T-helper 17 cell (primary cell): ENCODE data around the gene SFXN5. TPM values are rescaled to one million over a fixed set of nuclear protein-coding genes. Genes with fewer than 3 reads are reported as not detected.

Experiments used
- ATAC-seq: fragments of 150-1000 bp; cut with Tn5 transposase; 2 replicates; pipeline ENCODE4 v1.10.0; 2021; ENCODE audit warnings: mild to moderate bottlenecking, moderate library complexity
- DNase-seq, 3 donors: peaks; one replicate each; pipeline versions ENCODE4 v3.0.0 to v3.0.0-alpha.2; 2020 to 2021
- H3K9me3 ChIP-seq: one replicate; pipeline ENCODE4 v1.7.0; 2013; ENCODE audit warnings: low read length, mild to moderate bottlenecking; ENCODE audit not compliant: control insufficient read depth, poor library complexity, severe bottlenecking
- H3K27ac Mint-ChIP-seq: one replicate; pipeline ENCODE4 v1.8.0; 2022; ENCODE audit warnings: mild to moderate bottlenecking, moderate library complexity, mixed read lengths
- H3K27me3 Mint-ChIP-seq: one replicate; pipeline ENCODE4 v1.8.0; 2022; ENCODE audit warnings: mixed read lengths
- H3K36me3 Mint-ChIP-seq: one replicate; pipeline ENCODE4 v1.8.0; 2022; ENCODE audit warnings: low read depth, mixed read lengths
- H3K4me1 Mint-ChIP-seq: one replicate; pipeline ENCODE4 v1.8.0; 2022; ENCODE audit warnings: mild to moderate bottlenecking, mixed read lengths
- H3K4me3 Mint-ChIP-seq: one replicate; pipeline ENCODE4 v1.8.0; 2022; ENCODE audit warnings: mild to moderate bottlenecking, moderate library complexity, mixed read lengths
- total RNA-seq, 4 donors: library from RNA in 2 of 4; stranded (reverse) in 2 of 4; gene quantifications; one replicate each; pipeline ENCODE4 v1.2.3 and lab custom pipeline; 2022 to 2026

The SFXN5 gene
- total RNA-seq, 2 donors from 2014 or later: 7.0 to 10.0 TPM

DNA sequence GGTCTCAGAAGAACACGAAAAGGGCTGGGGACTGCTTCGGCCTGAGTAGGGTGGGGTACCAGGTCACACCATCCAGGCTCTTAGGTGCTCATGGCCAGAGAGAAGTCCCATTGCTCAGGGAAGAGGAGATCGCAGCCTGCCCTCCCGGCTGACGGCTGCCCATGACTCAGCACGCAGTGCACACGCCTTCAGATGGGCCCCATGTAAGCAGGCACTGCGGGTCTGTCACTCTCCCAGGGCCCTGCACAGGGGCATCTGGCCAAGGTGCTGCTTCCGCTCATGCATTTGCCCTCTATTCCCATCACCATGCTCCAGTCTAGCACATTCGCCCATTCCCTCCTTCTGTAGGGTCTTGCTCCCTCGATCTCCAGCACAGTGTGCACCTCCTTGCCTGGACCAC is 34.7 kb downstream of the SFXN5 start:
- Mint-ChIP-seq H3K27ac (no peak overlapping the region), H3K4me1 (peaks cover 2% of the 10 kb centered on the region), H3K27me3 (no peaks in the 10 kb centered on the region), H3K36me3 (peaks cover 3% of the 10 kb centered on the region), H3K4me3 (no peak overlapping the region)
- DNase-seq (no peak), ATAC-seq (no peak)
- H3K9me3 ChIP-seq: no peaks in the 10 kb centered on the region

DNA sequence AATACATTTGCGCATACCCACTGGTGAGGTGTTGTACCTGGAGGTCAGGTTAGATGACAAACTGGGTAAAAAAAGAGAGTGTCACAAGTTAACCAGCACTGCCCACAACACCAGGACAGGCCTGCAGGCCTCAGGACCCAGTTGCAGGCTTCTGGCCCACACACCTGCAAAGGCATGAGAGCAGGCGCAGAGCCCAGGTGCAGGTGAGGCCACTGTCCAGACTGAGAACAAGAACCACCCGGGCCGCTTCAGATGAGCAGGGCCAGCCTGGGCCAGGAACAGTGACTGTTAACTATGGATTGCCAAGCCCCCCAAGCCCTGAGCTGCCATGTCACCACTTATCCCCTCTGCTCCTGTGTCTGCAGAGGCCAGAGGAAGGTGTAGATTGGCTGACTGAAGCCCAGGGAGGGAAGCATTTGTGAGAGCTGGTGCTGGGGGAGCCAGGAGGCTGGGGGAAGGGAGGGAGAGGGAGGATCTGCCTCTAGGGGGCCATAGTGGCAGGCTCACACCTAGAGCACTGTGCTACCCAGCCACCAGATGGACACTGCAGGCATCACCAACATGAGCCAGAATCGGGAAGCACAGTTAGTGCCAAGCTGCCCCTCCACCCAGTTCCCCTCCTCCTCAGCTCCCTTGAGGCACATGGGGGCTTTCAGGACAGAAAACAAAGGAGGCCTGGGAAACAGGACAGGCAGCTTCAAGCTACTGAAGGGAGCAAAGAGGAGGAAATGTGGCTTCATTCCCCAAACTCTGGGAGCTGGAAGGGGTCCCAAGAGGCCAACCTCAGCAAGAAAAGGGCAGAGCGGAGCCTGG is 35.4 kb downstream of the SFXN5 start:
- Mint-ChIP-seq H3K27me3 (no peaks in the 10 kb centered on the region), H3K27ac (no peak overlapping the region), H3K36me3 (peaks cover 3% of the 10 kb centered on the region), H3K4me3 (no peak overlapping the region), H3K4me1 (peaks cover 5% of the 10 kb centered on the region)
- DNase-seq: no peak
- no peak for ATAC-seq
- H3K9me3 ChIP-seq: no peaks in the 10 kb centered on the region

GRCh38 chr2:73034661-73035375 is 36.7 kb downstream of the SFXN5 start:
- H3K4me1 Mint-ChIP-seq: peaks cover 5% of the 10 kb centered on the region
- H3K27ac Mint-ChIP-seq: peak overlapping the region; percentile 51
- DNase-seq: no peak
- no peaks in the 10 kb centered on the region for H3K27me3 Mint-ChIP-seq
- H3K9me3 ChIP-seq: no peaks in the 10 kb centered on the region
- ATAC-seq: no peak
- peaks cover 3% of the 10 kb centered on the region for H3K36me3 Mint-ChIP-seq
- no peak overlapping the region for H3K4me3 Mint-ChIP-seq

DNA sequence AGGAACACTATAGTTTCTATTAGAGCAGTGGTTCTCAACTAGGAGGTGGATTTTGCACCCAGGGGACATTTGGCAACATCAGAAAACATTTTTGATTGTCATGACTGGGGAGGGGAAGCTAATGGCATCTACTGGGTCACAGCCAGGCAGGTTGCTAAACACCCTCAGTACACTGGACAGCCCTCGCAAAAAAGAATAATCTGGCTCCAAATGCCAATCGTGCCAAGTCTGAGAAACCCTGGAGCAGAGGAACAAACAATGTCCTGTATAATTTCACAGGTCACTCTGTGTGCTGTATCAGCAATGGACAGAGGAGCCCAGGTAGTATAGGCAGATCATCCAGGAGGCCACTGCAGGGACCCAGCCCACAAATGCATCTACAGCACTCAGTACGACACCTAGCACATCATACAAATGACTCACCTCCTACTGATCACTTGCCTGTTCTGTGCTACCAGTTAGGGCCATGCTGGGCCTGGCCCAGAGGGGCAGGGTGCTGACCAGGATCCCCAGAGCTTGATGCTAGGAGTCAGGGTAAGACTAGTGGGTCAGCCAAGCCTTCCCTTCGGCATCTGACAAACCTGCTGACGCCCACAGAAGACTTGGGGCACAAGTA is 37.6 kb downstream of the SFXN5 start:
- Mint-ChIP-seq H3K27me3 (no peaks in the 10 kb centered on the region), H3K4me1 (peaks cover 5% of the 10 kb centered on the region)
- H3K9me3 ChIP-seq: no peaks in the 10 kb centered on the region

DNA sequence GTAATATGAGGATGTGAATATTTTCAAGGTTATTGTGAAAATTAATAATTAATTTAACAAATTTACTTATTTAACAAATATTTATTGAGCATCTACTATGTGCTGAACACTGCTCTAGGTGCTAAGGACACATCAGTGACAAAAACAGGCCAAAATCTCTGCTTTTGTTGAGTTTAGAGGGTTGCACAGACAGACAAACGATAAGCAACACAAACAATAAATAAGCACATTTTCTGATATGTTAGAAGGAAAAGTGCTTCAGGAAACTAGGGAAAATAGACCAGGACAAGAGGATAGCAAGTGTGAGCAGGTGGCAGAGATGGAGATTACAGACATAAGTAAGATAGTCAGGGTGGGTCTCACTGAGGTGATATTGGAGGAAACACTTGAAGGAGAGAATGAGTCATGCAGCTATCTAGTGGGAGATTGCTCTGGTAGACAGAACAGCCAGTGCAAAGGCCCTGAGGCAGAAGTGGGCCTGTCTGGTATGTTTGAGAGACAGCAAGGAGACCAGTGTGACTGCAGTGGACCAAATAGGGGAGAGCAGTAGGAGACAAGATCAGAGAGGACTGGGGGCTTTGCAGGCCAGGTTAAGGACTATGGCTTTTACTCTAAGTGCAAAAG is 38.3 kb downstream of the SFXN5 start:
- Mint-ChIP-seq H3K27me3 (no peaks in the 10 kb centered on the region), H3K27ac (no peak overlapping the region), H3K4me3 (no peak overlapping the region), H3K36me3 (peaks cover 3% of the 10 kb centered on the region), H3K4me1 (peaks cover 5% of the 10 kb centered on the region)
- ATAC-seq (no peak), DNase-seq (no peak)
- no peaks in the 10 kb centered on the region for H3K9me3 ChIP-seq

More for the DNA sequence above, 37.6 kb downstream of the SFXN5 start:
- Mint-ChIP-seq H3K27ac (no peak overlapping the region), H3K36me3 (peaks cover 3% of the 10 kb centered on the region), H3K4me3 (no peak overlapping the region)
- ATAC-seq (no peak), DNase-seq (no peak)

- no peak for ATAC-seq
- H3K27ac Mint-ChIP-seq: no peak overlapping the region
- no peak for DNase-seq
Observed at GRCh38 chr2:73032702-73033097, 38.8 kb downstream of the SFXN5 start.

GRCh38 chr2:73031725-73032701 is 39.5 kb downstream of the SFXN5 start:
- H3K36me3 Mint-ChIP-seq: peaks cover 2% of the 10 kb centered on the region
- no peak for DNase-seq
- no peaks in the 10 kb centered on the region for H3K9me3 ChIP-seq
- H3K4me3 Mint-ChIP-seq: no peak overlapping the region
- H3K27ac Mint-ChIP-seq: no peak overlapping the region
- H3K4me1 Mint-ChIP-seq: peaks cover 5% of the 10 kb centered on the region
- H3K27me3 Mint-ChIP-seq: no peaks in the 10 kb centered on the region
- no peak for ATAC-seq

More at GRCh38 chr2:73032702-73033097, 38.8 kb downstream of the SFXN5 start:
- no peaks in the 10 kb centered on the region for H3K9me3 ChIP-seq
- H3K4me1 Mint-ChIP-seq: peaks cover 5% of the 10 kb centered on the region
- no peaks in the 10 kb centered on the region for H3K27me3 Mint-ChIP-seq
- peaks cover 3% of the 10 kb centered on the region for H3K36me3 Mint-ChIP-seq
- no peak overlapping the region for H3K4me3 Mint-ChIP-seq

- peaks cover 5% of the 10 kb centered on the region for H3K4me1 Mint-ChIP-seq
- DNase-seq (no peak), ATAC-seq (no peak)
- H3K4me3 Mint-ChIP-seq: no peak overlapping the region
- no peaks in the 10 kb centered on the region for H3K36me3 Mint-ChIP-seq
- no peaks in the 10 kb centered on the region for H3K27me3 Mint-ChIP-seq
- no peak overlapping the region for H3K27ac Mint-ChIP-seq
- H3K9me3 ChIP-seq: no peaks in the 10 kb centered on the region
Observed at GRCh38 chr2:73031095-73031678, 40.3 kb downstream of the SFXN5 start.

DNA sequence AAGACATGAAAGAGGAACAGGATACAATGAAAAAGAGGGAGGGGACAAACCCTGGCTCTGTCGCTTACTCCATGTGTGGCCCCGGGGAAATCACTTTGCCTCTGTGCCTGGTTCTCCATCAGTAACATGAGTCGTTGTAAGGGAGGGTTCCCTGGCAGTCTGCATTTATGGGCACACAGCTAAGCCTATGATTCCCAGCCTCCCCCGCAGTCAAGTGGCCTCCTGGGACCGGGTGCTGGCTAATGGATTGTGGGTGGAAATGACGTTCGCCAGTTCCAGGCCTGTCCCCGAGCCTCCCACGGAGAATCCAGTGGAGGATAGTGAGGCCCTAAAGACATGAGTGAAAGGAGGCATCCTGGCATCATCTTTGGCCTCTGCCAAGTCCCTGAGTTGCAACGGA is 42.7 kb downstream of the SFXN5 start:
- Mint-ChIP-seq H3K4me1 (peaks cover 3% of the 10 kb centered on the region), H3K27ac (no peak overlapping the region), H3K27me3 (no peaks in the 10 kb centered on the region), H3K4me3 (peak overlapping the region; percentile 49), H3K36me3 (no peaks in the 10 kb centered on the region)
- DNase-seq (no peak), ATAC-seq (no peak)
- no peaks in the 10 kb centered on the region for H3K9me3 ChIP-seq

- Mint-ChIP-seq H3K27ac (no peak overlapping the region), H3K36me3 (no peaks in the 10 kb centered on the region), H3K4me3 (no peak overlapping the region), H3K4me1 (peaks cover 3% of the 10 kb centered on the region), H3K27me3 (no peaks in the 10 kb centered on the region)
- no peaks in the 10 kb centered on the region for H3K9me3 ChIP-seq
- DNase-seq (no peak), ATAC-seq (no peak)
Observed at GRCh38 chr2:73027340-73027739, 44.2 kb downstream of the SFXN5 start.

GRCh38 chr2:73023497-73023896 is 48.0 kb downstream of the SFXN5 start:
- Mint-ChIP-seq H3K4me3 (no peak overlapping the region), H3K27ac (no peak overlapping the region), H3K27me3 (no peaks in the 10 kb centered on the region), H3K36me3 (peaks cover 2% of the 10 kb centered on the region), H3K4me1 (no peaks in the 10 kb centered on the region)
- no peaks in the 10 kb centered on the region for H3K9me3 ChIP-seq
- ATAC-seq: no peak
- no peak for DNase-seq

DNA sequence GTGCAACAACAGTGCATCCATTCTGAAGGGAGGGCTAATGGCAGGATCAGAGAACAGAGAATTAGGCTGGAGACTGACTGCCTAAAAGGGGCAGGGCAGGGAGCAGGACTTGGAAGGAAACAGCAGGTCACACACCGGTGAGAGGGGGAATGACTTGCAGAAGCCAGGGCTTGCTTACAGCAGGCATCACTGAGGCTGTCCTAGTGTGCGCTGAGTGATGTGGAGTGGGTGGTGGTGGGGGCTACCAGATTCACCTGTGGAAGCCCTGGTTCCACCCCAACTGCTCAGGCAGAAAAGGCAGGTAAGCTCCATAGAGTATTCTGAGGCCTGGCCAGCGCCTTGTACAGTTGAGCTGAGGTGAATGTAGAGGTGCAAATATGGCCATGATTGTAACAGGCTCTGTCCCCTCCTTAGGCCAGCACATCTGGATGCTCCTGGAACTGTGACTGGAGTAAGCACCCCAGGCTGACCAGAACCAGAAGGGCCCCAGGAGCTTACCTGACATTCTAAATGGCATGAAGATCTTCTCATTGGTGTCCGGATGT is 49.4 kb downstream of the SFXN5 start:
- Mint-ChIP-seq H3K4me3 (no peak overlapping the region), H3K27me3 (no peaks in the 10 kb centered on the region)

More for the DNA sequence above, 49.4 kb downstream of the SFXN5 start:
- H3K36me3 Mint-ChIP-seq: peaks cover 2% of the 10 kb centered on the region
- H3K9me3 ChIP-seq: no peaks in the 10 kb centered on the region
- no peak for DNase-seq
- no peak for ATAC-seq
- H3K27ac Mint-ChIP-seq: no peak overlapping the region
- H3K4me1 Mint-ChIP-seq: no peaks in the 10 kb centered on the region
